ENCODE results near the gene MIER2.

DNA sequence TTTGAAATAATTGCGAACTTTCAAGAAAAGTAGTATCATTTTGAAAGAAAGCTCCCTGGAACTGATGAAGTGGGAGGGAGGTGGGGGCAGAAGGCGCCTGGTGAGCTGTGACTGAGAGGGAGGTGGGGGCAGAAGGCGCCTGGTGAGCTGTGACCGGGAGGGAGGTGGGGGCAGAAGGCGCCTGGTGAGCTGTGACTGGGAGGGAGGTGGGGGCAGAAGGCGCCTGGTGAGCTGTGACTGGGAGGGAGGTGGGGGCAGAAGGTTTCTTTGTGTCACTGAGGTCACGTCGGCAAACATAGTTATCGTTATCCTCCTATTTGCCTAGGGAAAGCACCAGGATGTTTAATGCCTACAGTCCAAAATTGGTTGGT, 40.2 kb upstream of the MIER2 start:
- TF ChIP-seq PBX3 (IDR thresholded peaks at IDR 0.05; ENCODE audit: insufficient replicate concordance, low read depth, low read length) (no peak), CTCF (IDR thresholded peaks at IDR 0.05 in 2 of 3, conservative IDR thresholded peaks at IDR 0.05 in 1 of 3; ENCODE audit: control insufficient read depth in 2 of 3, extremely low read depth in 1 of 3, insufficient read depth in 1 of 3, low read depth in 3 of 3, low read length in 3 of 3) (no peak), NFYB (IDR thresholded peaks at IDR 0.05; ENCODE audit: insufficient read depth, low read depth, low read length) (no peak), CBX3 (IDR thresholded peaks at IDR 0.05; ENCODE audit: borderline replicate concordance, low read depth) (no peak), SUZ12 (IDR thresholded peaks at IDR 0.05; ENCODE audit: unreplicated experiment) (no peak)

Data from GM12878 (cell line).